Fibroblast of villous mesenchyme (primary cell): Measurements from ENCODE around the gene CCDC9B. TPM values are rescaled to one million over a fixed set of nuclear protein-coding genes. Genes with fewer than 3 reads are reported as not detected.

Experiments used
- DNase-seq: peaks from one replicate; pipeline ENCODE4 v3.0.0-alpha.2; 2010; ENCODE audit warnings: low read depth
- H3K4me3 ChIP-seq: 2 replicates; pipeline ENCODE4 v1.5.1; 2011; ENCODE audit warnings: low read depth, mild to moderate bottlenecking, low read length
- total RNA-seq: library from RNA; depleted of rRNA; stranded (reverse); fragments of >200 nt; gene quantifications from 2 replicates; pipeline ENCODE4 v1.2.3, GENCODE V29; 2012
- TF ChIP-seq, protein P1 (sequence below): IDR thresholded peaks from 2 replicates; pipeline ENCODE4 v1.5.1; 2012; ENCODE audit warnings: low read depth, mild to moderate bottlenecking, low read length; ENCODE audit not compliant: insufficient read depth

The CCDC9B gene
- total RNA-seq, 1 donor, result 35.4 TPM

- no peak overlapping the region for H3K4me3 ChIP-seq
- DNase-seq, result no peak
- TF ChIP-seq, protein P1, sequence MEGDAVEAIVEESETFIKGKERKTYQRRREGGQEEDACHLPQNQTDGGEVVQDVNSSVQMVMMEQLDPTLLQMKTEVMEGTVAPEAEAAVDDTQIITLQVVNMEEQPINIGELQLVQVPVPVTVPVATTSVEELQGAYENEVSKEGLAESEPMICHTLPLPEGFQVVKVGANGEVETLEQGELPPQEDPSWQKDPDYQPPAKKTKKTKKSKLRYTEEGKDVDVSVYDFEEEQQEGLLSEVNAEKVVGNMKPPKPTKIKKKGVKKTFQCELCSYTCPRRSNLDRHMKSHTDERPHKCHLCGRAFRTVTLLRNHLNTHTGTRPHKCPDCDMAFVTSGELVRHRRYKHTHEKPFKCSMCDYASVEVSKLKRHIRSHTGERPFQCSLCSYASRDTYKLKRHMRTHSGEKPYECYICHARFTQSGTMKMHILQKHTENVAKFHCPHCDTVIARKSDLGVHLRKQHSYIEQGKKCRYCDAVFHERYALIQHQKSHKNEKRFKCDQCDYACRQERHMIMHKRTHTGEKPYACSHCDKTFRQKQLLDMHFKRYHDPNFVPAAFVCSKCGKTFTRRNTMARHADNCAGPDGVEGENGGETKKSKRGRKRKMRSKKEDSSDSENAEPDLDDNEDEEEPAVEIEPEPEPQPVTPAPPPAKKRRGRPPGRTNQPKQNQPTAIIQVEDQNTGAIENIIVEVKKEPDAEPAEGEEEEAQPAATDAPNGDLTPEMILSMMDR, result no peak
Observed at GRCh38 chr15:40295297-40295696, 45.4 kb downstream of the CCDC9B start.

DNA sequence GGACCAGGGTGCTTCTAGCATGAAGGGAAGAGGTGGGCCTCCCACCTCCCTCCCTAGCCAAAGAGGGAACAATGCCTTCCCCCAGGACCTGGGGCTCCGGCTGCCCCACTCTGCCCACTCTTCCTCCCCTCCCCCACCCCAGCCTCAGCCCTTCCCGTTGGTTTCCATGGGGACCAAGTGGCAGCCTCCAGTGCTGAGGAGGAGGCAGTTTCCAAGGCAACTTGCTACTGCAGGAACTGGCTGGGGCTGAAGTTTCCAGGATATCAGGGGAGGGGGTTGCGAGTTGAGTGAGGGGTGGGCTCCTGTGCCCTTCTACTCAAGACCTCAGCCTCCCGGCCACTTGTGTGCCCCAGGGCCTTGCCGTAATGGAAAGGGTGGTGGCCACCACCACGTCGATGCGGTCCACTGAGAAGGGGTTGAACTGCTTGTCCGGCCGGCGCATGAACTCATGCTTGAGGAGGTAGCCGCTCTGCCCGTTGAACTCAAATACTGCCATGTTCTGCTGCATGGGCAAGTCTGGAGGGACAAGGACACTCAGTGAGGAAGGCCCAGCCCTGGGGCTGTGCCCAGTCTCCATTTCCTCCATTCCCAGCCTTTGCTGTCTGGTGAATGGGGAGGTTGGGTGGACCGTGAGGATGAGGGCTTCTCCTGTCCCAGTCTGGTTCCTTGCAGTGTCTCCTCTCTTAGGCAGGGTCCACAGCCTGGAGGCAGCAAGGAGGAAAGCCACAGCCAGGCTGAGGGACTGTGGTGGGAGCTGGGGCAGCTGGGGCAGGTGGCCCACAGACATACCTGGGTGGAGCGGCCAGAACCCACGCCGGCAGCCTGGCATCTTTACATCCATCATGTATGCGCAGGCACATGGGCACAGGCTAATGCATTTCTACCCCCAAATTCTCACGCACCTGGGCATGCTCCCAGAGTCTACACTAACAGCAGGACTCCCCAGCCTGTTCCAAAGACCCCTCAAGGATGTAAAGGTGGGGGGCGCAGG is 46.5 kb downstream of the CCDC9B start:
- no peak overlapping the region for H3K4me3 ChIP-seq
- TF ChIP-seq, protein P1, result no peak
- DNase-seq, result no peak

- H3K4me3 ChIP-seq, result no peak overlapping the region
- DNase-seq, result no peak
- TF ChIP-seq, protein P1, result no peak
Observed at GRCh38 chr15:40293006-40293405, 47.7 kb downstream of the CCDC9B start.

DNA sequence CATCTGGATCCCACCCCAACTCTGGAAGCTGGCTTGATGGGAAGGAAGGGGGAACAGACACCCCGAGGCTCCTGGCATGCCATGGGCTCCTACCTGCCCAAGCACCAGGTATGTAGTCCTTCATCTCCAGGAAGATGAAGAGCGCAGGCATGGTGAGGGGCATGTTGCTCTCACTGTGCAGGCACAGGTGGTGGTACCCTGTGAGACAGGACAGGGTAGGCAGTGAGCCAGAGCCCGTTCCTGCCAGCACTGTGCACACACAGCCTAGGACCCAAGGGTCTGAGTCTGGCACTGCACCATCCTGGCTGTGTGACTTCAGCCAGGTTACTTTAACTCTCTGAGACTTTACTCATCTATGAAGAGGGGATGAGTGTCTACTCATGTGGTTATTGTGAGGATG is 48.5 kb downstream of the CCDC9B start:
- TF ChIP-seq, protein P1, result no peak
- no peak overlapping the region for H3K4me3 ChIP-seq
- DNase-seq, result no peak

DNA sequence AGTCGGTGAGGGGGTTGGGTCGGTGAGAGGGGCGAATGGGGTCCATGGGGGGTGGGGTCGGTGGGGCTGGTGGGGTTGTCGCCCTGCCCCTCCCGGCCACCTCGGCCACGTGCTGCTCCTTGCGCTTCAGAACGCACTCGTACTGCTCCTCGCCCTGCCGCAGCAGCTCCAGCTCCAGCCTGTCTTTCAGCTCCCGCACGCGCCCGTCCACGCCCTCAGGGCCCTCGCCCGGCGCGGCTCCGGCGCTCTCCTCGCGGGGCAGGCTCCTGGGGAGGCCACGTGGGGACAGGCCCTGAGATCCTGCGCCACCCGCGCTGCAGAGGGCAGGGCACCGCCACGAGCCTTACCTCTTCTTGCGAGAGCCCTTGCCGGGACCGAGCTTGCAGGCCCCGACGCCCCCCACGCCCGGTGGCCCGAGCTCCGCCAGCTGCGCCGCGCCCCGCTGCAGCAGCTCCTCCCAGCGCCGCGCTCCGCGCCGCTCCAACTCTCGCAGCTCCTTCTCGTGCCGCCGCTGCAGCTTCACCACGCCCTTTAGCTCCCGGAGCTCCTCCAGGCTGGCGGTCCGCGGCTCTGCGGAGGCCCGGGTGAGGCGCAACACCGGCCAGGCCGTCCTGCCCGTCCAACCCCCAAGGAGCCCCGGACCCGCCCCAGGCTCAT is 49.7 kb downstream of the CCDC9B start:
- peak overlapping the region; percentile 38 for H3K4me3 ChIP-seq
- TF ChIP-seq, protein P1, result no peak
- DNase-seq, result peak; percentile 65

DNA sequence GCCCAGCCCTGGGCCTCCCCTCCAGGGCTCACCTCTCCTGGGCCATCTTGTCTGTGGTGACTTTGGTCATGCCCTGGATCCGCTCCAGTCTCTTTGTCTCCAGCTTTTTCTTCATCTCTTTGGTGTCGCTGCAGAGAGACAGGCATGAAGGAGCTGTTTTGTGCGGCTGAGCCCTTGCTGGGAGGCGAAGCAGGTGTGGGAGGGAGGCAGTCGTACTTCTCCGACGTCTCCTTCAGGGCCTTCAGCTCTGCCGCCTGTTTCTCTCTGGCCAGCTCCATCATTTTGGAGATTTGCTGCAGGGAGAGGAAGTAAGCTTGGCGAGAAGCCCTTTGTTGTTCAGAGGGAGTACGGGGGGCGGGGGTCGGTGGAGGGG is 50.2 kb downstream of the CCDC9B start:
- TF ChIP-seq, protein P1, result no peak
- no peak overlapping the region for H3K4me3 ChIP-seq
- no peak for DNase-seq
